Measurements from ENCODE around the gene ASPSCR1.

The ASPSCR1 gene

GRCh38 chr17:82055965-82056728, 78.7 kb downstream of the ASPSCR1 start:
- no peak for DNase-seq (ENCODE audit: low spot score)

- DNase-seq (ENCODE audit: low spot score): no peak
These were observed 79.5 kb downstream of the ASPSCR1 start for GRCh38 chr17:82056729-82057621.

- DNase-seq (ENCODE audit: low spot score): no peak
These were observed 80.9 kb downstream of the ASPSCR1 start for GRCh38 chr17:82058230-82058854.

GRCh38 chr17:82058855-82059249, 81.4 kb downstream of the ASPSCR1 start:
- DNase-seq (ENCODE audit: low spot score): no peak

GRCh38 chr17:82059272-82060000, 82.0 kb downstream of the ASPSCR1 start:
- no peak for DNase-seq (ENCODE audit: low spot score)

- DNase-seq (ENCODE audit: low spot score): no peak
These were observed 82.6 kb downstream of the ASPSCR1 start for GRCh38 chr17:82060001-82060380.

GRCh38 chr17:82060614-82061013, 83.2 kb downstream of the ASPSCR1 start:
- no peak for DNase-seq (ENCODE audit: low spot score)

- DNase-seq (ENCODE audit: low spot score): no peak
These were observed 83.9 kb downstream of the ASPSCR1 start for GRCh38 chr17:82061047-82061925.

GRCh38 chr17:82062076-82062983, 84.9 kb downstream of the ASPSCR1 start:
- no peak for DNase-seq (ENCODE audit: low spot score)

GRCh38 chr17:82062984-82063368, 85.5 kb downstream of the ASPSCR1 start:
- no peak for DNase-seq (ENCODE audit: low spot score)

GRCh38 chr17:82063424-82064415, 86.3 kb downstream of the ASPSCR1 start:
- no peak for DNase-seq (ENCODE audit: low spot score)

GRCh38 chr17:82064433-82065192, 87.2 kb downstream of the ASPSCR1 start:
- DNase-seq (ENCODE audit: low spot score): no peak

GRCh38 chr17:82065193-82065637, 87.8 kb downstream of the ASPSCR1 start:
- DNase-seq (ENCODE audit: low spot score): no peak

GRCh38 chr17:82065638-82066303, 88.3 kb downstream of the ASPSCR1 start, which contains the start of gene DUS1L:
DUS1L (minus strand) TSS chr17:82065804; CDS start chr17:82065059, 745 bp downstream.
- DNase-seq (ENCODE audit: low spot score): no peak
